GM19035 (cell line): ENCODE measurements around the gene GRIA1.

Experiments
- ATAC-seq: cut with Tn5 transposase; IDR thresholded peaks from one replicate; pipeline ENCODE4 v1.9.1; 2021; ENCODE audit not compliant: unreplicated experiment

Gene GRIA1

DNA sequence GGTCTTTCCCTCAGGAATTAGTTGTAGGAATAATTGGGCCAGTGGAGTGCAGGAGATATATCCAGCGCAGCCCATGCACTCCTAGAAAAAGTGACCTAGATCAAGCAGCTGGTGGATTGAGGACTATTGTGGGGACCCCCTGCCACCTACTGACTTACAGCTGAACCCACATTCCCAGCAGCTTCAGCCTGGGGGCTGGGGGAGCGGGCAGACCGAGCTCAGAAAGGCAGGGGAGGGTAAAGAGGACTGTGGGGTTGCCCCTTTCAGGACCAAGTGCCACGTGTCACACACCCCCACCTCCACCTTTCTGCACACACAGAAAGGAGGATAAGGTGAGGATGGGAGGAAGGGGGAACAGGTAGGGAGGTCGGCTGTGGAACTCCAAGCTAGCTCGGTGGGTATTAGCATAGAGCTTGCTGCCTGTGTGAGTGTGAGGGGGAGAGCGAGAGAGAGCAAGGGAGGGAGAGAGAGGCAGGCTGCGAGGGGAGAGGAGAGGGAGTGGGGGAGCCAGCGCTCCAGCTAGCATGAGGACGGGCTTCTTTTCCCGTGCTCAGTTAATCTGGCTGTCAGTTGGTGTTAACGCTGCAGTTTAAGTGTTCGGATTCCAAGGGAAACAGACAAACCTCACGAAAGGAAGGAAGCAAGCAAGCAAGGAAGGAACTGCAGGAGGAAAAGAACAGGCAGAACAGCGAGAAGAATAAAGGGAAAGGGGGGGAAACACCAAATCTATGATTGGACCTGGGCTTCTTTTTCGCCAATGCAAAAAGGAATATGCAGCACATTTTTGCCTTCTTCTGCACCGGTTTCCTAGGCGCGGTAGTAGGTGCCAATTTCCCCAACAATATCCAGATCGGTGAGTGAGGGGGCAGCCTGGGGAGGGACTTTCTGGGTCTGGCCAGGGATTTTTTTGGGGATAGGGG lies at the start of gene GRIA1:
Gene GRIA1 (plus strand): TSS at position 553 of the 920 bp plus-strand sequence.
- no peak for ATAC-seq

DNA sequence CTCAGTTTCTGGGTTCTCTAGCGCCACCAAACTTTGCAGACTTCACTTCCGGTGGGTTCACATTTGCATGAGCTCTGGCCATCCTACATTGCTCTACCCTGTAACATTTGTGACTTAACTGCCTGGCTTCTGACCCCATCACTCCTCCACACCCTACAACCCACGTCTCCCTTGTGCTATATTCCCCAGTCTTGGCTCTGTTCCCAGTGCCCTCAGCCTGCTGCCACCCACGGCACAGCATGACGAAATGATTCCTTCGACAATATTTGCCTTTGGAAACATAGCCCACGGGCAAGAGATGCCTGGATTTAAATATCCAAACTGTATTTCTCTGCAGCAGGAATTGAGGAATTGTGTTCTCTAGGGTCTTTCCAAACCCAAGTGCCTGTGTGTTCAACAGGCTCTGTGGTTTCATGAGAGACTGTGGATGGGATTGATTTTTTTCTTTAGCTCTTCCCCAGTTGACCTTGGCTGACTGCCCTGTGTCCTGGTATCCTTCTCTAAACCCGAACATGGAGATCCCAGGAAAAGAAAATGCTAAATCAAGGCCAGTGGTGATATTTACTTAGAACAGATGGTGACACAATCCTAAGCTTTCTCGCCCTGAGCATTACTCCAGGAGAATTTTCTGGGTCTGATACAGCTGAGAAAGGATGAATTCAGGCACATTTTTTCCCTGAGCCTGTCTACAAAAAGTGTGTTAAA lies 44.4 kb upstream of the GRIA1 start:
- ATAC-seq: no peak

GRCh38 chr5:153447534-153447933 lies 42.9 kb upstream of the GRIA1 start:
- ATAC-seq: no peak

GRCh38 chr5:153456354-153456753 lies 34.1 kb upstream of the GRIA1 start:
- ATAC-seq: no peak

DNA sequence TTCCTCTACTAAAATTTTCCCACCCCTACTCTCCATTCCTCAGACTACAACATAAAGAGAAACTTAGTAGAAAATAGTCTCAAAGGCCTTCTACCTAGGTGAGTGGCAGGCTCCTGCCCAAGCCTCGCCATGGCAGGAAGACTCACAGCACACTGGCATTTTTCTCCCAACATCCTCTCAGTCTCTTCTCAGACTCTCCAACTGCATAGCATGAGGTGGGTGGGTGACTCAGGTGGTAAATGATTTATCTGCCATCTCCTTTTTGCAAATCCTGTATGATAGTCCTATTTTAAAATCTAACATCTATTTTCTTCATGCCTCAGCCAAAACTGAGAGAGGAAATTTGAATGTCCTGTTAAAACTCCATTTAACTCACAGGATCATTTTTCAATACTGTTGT lies 33.5 kb upstream of the GRIA1 start:
- no peak for ATAC-seq

- ATAC-seq: no peak
Measured at GRCh38 chr5:153458268-153458667, 32.2 kb upstream of the GRIA1 start.

GRCh38 chr5:153459051-153459743 lies 31.3 kb upstream of the GRIA1 start:
- no peak for ATAC-seq

DNA sequence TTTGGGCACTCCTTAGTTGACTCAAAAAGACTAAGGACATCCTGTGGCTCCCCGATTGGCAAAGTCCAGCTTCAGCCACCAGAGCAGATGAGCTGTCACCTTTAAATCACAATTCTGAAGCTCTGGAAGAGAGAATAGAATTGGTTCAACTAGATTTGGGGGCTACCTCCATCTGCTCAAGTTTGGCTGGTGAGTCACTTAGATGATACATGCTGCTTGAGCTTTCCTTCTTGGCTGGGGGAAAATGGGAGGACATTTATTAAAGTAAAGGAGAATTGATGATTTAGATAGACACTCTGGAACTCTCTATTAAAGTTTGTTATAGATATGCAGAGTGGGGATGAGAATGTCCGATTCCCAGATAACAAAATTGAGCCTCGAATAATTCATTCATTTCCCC lies 30.0 kb upstream of the GRIA1 start:
- ATAC-seq: no peak

DNA sequence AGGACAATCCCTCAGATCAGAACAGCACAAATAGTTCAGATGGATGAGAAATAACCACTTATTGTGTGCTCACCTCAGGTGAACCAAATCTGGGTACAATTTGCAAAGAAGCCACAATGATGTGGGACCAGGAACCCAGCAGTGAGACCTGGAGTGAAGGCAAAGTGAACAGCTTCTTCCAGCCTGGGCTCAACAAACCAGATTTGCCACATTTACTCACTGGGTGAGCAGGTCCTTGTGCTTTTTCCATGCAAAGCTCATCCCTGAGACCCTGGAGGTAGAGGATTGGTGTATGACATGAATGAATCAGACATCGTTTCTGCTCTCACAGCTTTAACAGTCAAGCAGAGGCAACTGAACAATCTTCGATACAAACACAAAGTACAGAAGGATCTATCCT lies 29.1 kb upstream of the GRIA1 start:
- ATAC-seq: no peak

GRCh38 chr5:153463806-153464205 lies 26.7 kb upstream of the GRIA1 start:
- no peak for ATAC-seq

DNA sequence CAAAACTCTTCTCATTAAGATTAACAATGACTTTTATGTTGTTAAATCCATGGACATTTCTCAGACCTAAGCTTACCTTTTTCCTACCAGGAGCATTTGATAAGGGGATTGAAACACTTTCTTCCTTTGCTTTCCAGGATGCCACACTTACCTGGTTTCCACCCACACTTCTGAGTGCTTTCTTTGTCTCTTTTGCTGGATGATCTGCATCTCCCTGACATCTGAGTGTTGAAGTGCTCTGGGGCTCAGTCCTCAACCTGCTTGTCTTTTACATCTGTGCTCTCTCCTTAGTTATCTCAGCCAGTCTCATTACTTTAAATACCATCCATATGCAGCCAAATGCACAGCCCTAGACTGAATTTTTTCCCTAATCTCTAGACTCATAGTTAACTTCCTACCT lies 22.9 kb upstream of the GRIA1 start:
- no peak for ATAC-seq

- ATAC-seq: no peak
Measured at GRCh38 chr5:153469423-153469822, 21.0 kb upstream of the GRIA1 start.

DNA sequence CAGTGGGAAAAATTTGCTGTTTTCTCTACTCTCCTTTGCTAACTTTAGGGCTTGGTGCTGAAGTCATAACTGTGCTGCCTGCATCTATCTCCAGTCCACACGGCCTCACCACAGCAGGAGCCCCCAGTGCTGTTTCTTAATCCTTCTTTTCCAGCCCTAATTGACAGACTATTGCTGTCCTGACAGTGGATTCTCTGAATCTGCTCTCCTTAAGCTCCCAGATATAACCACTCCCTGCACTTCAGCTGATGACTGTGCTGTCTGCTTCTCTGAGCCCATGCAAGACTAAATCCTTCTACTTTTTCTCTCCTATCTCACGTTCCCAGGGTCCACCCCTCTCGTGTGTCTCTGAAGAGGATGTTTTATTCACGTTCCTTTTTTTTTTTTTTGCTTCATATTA lies 19.7 kb upstream of the GRIA1 start:
- ATAC-seq: no peak

DNA sequence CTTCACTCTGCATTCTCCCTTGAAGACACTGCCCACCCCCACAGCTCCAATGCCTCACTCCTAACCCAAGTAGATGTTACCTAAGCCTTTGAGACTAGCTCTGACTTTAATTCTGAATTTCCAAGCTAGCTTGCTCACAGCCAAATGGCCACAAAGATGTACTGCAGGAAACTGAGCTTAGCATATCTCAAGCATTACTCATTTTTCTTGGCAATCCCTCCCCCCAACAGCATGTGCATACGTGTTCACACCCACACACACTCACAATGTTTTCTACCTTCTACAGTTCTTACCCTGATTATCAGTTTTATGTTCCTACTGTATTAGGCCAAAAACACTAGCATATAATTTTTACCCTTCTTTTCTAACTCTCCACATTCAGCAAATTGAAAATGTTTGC lies 13.7 kb upstream of the GRIA1 start:
- no peak for ATAC-seq

- ATAC-seq: peak; percentile 83
Measured at GRCh38 chr5:153480401-153480800, 10.1 kb upstream of the GRIA1 start.

DNA sequence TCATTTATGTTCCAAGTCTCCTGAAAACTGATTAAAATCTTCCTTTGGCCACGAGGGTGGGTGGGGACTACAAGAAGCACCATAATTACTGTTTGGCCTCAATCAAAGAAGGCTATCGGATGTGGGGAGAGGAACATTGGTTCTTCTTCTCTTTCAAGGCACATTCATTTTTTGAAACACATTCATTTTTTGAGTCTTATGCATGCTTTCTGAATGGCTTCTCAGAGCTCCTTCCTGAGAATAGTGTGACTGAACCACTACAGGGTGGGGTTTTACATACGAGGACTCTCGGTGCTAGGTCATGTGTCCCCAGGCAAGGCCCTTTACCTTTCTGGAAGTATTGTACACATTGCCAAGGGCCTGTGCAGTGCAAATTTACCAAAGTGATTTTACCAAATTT lies 7.0 kb upstream of the GRIA1 start:
- ATAC-seq: no peak

DNA sequence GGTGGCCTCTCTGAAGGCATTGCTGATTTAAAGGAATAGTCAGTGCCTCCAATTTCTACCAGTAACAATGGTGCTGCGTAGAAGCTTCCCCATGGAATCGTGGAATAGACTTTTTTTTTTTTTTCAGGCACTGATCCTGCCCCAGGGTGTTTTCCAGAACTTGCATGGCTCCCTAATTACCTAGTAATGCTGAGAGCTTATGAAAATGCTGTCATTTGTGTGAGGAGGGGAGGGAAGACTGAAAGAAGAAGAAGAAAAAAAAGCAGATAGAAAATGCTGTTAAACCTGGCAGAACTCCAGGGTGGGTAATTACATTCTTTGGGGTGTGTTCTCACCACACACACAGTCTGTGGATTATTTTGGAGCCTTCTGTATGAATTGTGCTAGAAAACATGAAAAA lies 4.8 kb upstream of the GRIA1 start:
- no peak for ATAC-seq

DNA sequence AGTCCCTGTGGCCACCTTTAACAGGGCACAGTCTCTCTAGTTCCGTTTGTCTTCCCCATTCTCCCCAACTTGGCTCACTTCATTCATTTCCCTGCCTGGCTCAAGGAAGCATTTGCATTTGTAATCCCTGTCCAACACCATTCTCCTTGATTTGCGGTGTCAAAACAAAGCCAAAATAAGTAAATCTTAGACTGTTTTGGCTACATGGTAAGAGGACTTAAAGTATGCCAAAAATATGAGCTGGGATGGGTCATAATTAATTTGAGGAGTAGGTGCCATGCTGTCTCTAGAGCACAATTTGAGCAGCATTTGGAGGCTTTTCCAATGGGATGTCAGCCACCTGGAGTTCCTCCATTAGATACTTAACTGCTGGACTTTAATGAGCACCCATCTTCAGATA lies 3.7 kb upstream of the GRIA1 start:
- ATAC-seq: no peak

GRCh38 chr5:153489611-153490010 lies 859 bp upstream of the GRIA1 start:
- ATAC-seq: no peak

DNA sequence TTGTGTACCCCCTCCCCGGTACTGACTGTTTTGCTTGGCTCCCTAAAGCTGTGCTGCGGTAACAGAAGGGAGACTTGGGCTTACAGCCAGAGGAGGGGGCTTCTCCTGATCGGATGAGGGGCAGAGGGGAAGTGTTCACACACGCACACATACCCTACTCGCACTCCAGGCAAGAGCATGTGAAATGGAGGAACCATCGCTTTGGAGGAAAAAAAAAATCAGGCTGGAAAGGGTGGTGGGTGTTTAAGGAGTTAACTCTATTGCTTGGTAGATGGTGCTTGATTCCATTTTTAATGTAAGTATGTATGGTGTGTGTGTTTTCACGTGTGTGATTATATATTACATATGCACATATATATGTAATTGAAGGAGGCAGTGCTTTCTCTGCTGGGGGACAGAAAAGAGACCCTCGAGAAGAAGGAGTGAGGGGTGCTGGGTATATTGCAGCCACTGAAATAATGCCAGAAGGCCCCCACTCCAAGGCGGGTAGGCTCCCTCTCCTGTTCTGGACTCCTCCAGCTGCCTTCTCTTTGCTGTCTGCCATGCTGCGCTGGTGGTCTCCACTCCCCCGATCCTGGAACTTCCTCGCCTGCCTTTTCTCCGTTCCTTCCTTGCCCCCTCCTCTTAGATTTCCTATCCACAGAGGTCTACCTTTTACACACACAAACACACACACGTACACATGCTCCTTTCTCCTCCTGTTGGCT lies 721 bp downstream of the GRIA1 start:
- no peak for ATAC-seq

GRCh38 chr5:153491856-153492255 lies 1.4 kb downstream of the GRIA1 start:
- no peak for ATAC-seq
